HCT116 (cell line): ENCODE data around the gene DNASE1L3. TPM values are rescaled to one million over a fixed set of nuclear protein-coding genes. Genes with fewer than 3 reads are reported as not detected.

Experiments used
- CTCF ChIP-seq, 3 experiments: fragments of 200-600 bp in 1 of 3; sonication (generic) in 1 of 3; IDR thresholded peaks in 2 of 3; conservative IDR thresholded peaks in 1 of 3; 2 replicates each; pipeline ENCODE4 v1.5.1; 2012 to 2017; ENCODE audit warnings: low read depth in 2 of 3, low read length in 2 of 3, antibody characterized with exemption in 1 of 3, borderline replicate concordance in 1 of 3, control low read depth in 1 of 3, mild to moderate bottlenecking in 1 of 3, mixed read lengths in 1 of 3, mixed run types in 1 of 3, moderate library complexity in 1 of 3; ENCODE audit not compliant: insufficient read depth in 1 of 3
- total RNA-seq: library from RNA; stranded (reverse); gene quantifications from one replicate; pipeline ENCODE4 v1.2.1, GENCODE V29; 2021; ENCODE audit not compliant: unreplicated experiment

Gene DNASE1L3
- total RNA-seq, 1 experiment from 2014 or later, result not detected

DNA sequence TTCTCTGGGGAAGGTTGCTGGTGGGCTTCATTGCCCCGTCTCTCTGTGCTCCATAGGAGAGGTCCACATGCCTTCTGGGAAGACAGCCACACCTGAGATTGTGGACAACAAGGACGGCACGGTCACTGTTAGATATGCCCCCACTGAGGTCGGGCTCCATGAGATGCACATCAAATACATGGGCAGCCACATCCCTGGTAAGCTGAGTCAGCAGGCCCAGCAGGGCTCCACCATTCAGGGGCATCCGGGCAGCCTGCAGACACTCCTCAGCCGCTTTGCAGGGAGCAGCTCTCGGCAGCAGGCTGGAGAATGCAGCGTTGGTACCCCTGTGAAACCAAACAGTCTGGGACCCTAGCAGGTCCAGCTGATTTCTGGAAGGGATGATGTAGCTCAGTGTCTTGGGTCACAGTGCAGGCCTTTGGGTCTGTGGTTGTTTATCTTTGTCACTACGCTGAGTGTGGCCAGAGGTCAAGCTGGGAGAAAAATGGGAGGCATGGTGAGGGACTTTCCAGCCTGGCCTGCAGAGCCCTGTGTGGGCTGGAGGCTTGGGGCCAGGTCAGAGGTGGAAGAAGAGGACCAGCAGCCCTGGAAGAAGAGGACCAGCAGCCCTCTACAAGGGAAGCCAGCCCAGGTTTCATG lies 67.2 kb downstream of the DNASE1L3 start (continued):
- TF ChIP-seq CTCF (IDR thresholded peaks at IDR 0.05 in 2 of 3, conservative IDR thresholded peaks at IDR 0.05 in 1 of 3; ENCODE audit: borderline replicate concordance in 1 of 3, insufficient read depth in 1 of 3, low read depth in 2 of 3, low read length in 2 of 3), result no peak

Other genes with a start within 250 kb of the DNASE1L3 start
- 116 TPM for gene FLNB, start 202.6 kb downstream of the DNASE1L3 start, total RNA-seq
- gene ABHD6, start 26.8 kb upstream of the DNASE1L3 start, total RNA-seq, result 12.7 TPM
- 22.4 TPM for gene RPP14, start 95.3 kb upstream of the DNASE1L3 start, total RNA-seq
- gene HTD2, start 95.5 kb upstream of the DNASE1L3 start, total RNA-seq, result 13.5 TPM
- 10.2 TPM for gene PXK, start 121.9 kb upstream of the DNASE1L3 start, total RNA-seq
- gene PDHB, start 222.9 kb upstream of the DNASE1L3 start, total RNA-seq, result 60.2 TPM